Natural killer cell (primary cell): Measurements from ENCODE around the gene POLDIP3. TPM values are rescaled to one million over a fixed set of nuclear protein-coding genes. Genes with fewer than 3 reads are reported as not detected.

ENCODE experiments used
- ATAC-seq, 3 donors: fragments of 150-1000 bp in 2 of 3; fragments of 200-7000 bp in 1 of 3; cut with Tn5 transposase; 1 replicate in 1 of 3; 2 replicates in 2 of 3; pipeline ENCODE4 v1.10.0; 2021; ENCODE audit warnings: mild to moderate bottlenecking in 2 of 3, moderate library complexity in 2 of 3
- DNase-seq, 2 donors: peaks; one replicate each; pipeline versions ENCODE4 v3.0.0 to v3.0.0-alpha.2; 2013 to 2021; ENCODE audit warnings: mixed read lengths in 1 of 2
- H3K27ac ChIP-seq: one replicate; pipeline ENCODE4 v1.5.1; 2013; ENCODE audit warnings: mild to moderate bottlenecking, low read length
- H3K27me3 ChIP-seq: one replicate; pipeline ENCODE4 v1.6.1; 2013; ENCODE audit warnings: low read length; ENCODE audit not compliant: control insufficient read depth, insufficient read depth
- H3K36me3 ChIP-seq: one replicate; pipeline ENCODE4 v1.6.1; 2013; ENCODE audit warnings: low read length; ENCODE audit not compliant: control insufficient read depth, insufficient read depth
- H3K4me1 ChIP-seq: one replicate; pipeline ENCODE4 v1.6.1; 2013; ENCODE audit warnings: low read length; ENCODE audit not compliant: control insufficient read depth, insufficient read depth
- H3K4me3 ChIP-seq: one replicate; pipeline ENCODE4 v1.5.1; 2013; ENCODE audit warnings: low read length
- H3K9me3 ChIP-seq: one replicate; pipeline ENCODE4 v1.6.1; 2013; ENCODE audit warnings: low read length; ENCODE audit not compliant: control insufficient read depth, insufficient read depth
- H3K27ac Mint-ChIP-seq, 2 donors: one replicate each; pipeline ENCODE4 v1.8.0; 2022; ENCODE audit warnings: mild to moderate bottlenecking in 2 of 2, mixed read lengths in 2 of 2, moderate library complexity in 1 of 2
- H3K27me3 Mint-ChIP-seq, 2 donors: one replicate each; pipeline ENCODE4 v1.8.0; 2022; ENCODE audit warnings: low read depth in 2 of 2, mixed read lengths in 2 of 2
- H3K36me3 Mint-ChIP-seq: one replicate; pipeline ENCODE4 v1.8.0; 2022; ENCODE audit warnings: mixed read lengths
- H3K4me1 Mint-ChIP-seq, 2 donors: one replicate each; pipeline ENCODE4 v1.8.0; 2022; ENCODE audit warnings: mixed read lengths in 2 of 2
- H3K4me3 Mint-ChIP-seq: one replicate; pipeline ENCODE4 v1.8.0; 2022; ENCODE audit warnings: mild to moderate bottlenecking, moderate library complexity, mixed read lengths
- H3K9me3 Mint-ChIP-seq, 2 donors: one replicate each; pipeline ENCODE4 v1.8.0; 2022; ENCODE audit warnings: mixed read lengths in 2 of 2
- WGBS: methylation state at CpG from one replicate; pipeline ENCODE4 v1.1.7; 2013; ENCODE audit warnings: missing lambda C conversion rate; ENCODE audit not compliant: insufficient coverage; 5-methylcytosine and 5-hydroxymethylcytosine counted together
- intact Hi-C: fragments of 100-400 bp; cut with micrococcal nuclease; formaldehyde crosslinking; loops from one replicate; pipeline ENCODE4 v1.14.2; 2022
- total RNA-seq, 4 donors: library from RNA; stranded (reverse); fragments of 120-200 nt in 1 of 4; gene quantifications; one replicate each; pipeline versions ENCODE4 v1.2.3 to v1.2.4, GENCODE V29; 2013 to 2022
- TF ChIP-seq, protein P1 (sequence below): fragments of 200-600 bp; IDR thresholded peaks from one replicate; pipeline ENCODE4 v1.8.0; 2022; ENCODE audit warnings: antibody characterized with exemption

POLDIP3 gene
- total RNA-seq, 3 donors from 2014 or later (not counting 1 experiment from before 2014, with no cell fraction given) = 66.1 to 82.8 (median 70.8) TPM

DNA sequence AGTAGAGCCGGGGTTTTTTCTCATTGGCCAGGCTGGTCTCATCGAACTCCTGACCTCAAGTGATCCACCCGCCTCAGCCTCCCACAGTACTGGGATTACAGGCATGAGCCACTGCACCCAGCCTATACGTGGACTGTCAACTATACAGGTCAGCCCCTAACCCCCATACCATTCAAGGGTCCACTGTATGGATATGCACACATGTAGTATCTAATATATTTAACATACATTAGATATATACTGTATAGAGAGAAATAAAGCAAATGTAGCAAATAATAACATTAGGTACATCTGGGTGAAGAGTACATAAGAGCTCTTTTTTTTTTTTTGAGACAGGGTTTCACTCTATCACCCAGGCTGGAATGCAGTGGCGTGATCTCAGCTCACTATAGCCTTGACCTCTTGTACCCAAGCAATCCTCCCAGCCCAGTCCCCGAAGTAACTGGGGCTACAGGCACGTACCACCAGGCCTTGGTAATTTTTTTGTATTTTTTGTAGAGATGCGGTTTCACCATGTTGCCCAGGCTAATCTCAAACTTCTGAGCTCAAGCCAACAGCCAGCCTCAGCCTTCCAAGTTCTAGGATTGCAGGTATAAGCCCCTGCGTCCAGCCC is 27.2 kb upstream of the POLDIP3 start:
- no peaks in the 10 kb centered on the region for H3K27me3 Mint-ChIP-seq
- no peak overlapping the region for H3K27ac ChIP-seq
- H3K4me1 ChIP-seq = peaks cover 38% of the 10 kb centered on the region
- no peaks in the 10 kb centered on the region for H3K27me3 ChIP-seq
- H3K4me3 Mint-ChIP-seq = no peak overlapping the region
- H3K36me3 ChIP-seq = no peaks in the 10 kb centered on the region
- H3K4me3 ChIP-seq = no peak overlapping the region
- ATAC-seq = no peak
- 94% methylated on average over 8 of the region's 9 CpGs for WGBS
- no peak for DNase-seq
- H3K36me3 Mint-ChIP-seq = no peaks in the 10 kb centered on the region
- TF ChIP-seq, protein P1, sequence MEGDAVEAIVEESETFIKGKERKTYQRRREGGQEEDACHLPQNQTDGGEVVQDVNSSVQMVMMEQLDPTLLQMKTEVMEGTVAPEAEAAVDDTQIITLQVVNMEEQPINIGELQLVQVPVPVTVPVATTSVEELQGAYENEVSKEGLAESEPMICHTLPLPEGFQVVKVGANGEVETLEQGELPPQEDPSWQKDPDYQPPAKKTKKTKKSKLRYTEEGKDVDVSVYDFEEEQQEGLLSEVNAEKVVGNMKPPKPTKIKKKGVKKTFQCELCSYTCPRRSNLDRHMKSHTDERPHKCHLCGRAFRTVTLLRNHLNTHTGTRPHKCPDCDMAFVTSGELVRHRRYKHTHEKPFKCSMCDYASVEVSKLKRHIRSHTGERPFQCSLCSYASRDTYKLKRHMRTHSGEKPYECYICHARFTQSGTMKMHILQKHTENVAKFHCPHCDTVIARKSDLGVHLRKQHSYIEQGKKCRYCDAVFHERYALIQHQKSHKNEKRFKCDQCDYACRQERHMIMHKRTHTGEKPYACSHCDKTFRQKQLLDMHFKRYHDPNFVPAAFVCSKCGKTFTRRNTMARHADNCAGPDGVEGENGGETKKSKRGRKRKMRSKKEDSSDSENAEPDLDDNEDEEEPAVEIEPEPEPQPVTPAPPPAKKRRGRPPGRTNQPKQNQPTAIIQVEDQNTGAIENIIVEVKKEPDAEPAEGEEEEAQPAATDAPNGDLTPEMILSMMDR = no peak
- no peak overlapping the region for H3K27ac Mint-ChIP-seq
- H3K9me3 Mint-ChIP-seq = no peaks in the 10 kb centered on the region
- peaks cover 13 to 40% of the 10 kb centered on the region in 2 donors for H3K4me1 Mint-ChIP-seq
- H3K9me3 ChIP-seq = no peaks in the 10 kb centered on the region
- intact Hi-C loops = no loop called here

GRCh38 chr22:42639541-42640241 is 25.0 kb upstream of the POLDIP3 start:
- Histone ChIP-seq H3K36me3 (peaks cover 8% of the 10 kb centered on the region), H3K27me3 (no peaks in the 10 kb centered on the region), H3K27ac (no peak overlapping the region), H3K4me3 (no peak overlapping the region), H3K4me1 (peaks cover 16% of the 10 kb centered on the region), H3K9me3 (no peaks in the 10 kb centered on the region)
- ATAC-seq (no peak), DNase-seq (no peak)
- H3K27me3 Mint-ChIP-seq = no peaks in the 10 kb centered on the region
- H3K4me3 Mint-ChIP-seq = no peak overlapping the region
- intact Hi-C loops = no loop called here
- 58% methylated on average over 9 of the region's 9 CpGs for WGBS
- H3K36me3 Mint-ChIP-seq = no peaks in the 10 kb centered on the region
- H3K9me3 Mint-ChIP-seq = no peaks in the 10 kb centered on the region
- H3K4me1 Mint-ChIP-seq = peaks cover 6 to 19% of the 10 kb centered on the region in 2 donors
- TF ChIP-seq, protein P1 = no peak
- H3K27ac Mint-ChIP-seq = no peak overlapping the region

DNA sequence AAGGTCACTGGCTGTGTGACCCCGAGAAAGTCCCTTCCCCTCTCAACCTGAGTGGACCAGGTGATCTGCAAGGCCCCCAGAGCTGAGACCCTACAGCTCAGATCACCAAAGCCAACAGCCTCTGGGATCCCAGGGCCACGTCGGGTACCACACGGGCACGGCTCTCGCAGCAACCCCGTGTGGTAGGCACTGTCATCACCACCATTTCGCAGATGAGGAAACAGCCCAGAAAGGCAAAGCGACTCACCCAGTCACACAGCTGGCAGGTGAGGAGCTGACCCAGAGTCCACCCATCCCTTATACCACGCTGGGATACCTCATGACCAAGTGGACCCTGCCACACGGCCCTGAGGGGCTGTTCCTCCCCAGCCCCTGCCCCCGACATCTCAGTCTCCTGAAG is 22.9 kb upstream of the POLDIP3 start:
- no peak overlapping the region for H3K27ac ChIP-seq
- H3K4me1 ChIP-seq = no peaks in the 10 kb centered on the region
- Mint-ChIP-seq H3K4me1 (peaks cover 0 to 6% of the 10 kb centered on the region in 2 donors), H3K36me3 (no peaks in the 10 kb centered on the region), H3K27ac (no peak overlapping the region), H3K9me3 (no peaks in the 10 kb centered on the region), H3K27me3 (no peaks in the 10 kb centered on the region), H3K4me3 (no peak overlapping the region)
- no peaks in the 10 kb centered on the region for H3K27me3 ChIP-seq
- no peak overlapping the region for H3K4me3 ChIP-seq
- TF ChIP-seq, protein P1 = no peak
- no peaks in the 10 kb centered on the region for H3K9me3 ChIP-seq
- ATAC-seq = no peak
- WGBS = 94% methylated on average over 12 of the region's 12 CpGs
- peaks cover 16% of the 10 kb centered on the region for H3K36me3 ChIP-seq
- DNase-seq = no peak
- intact Hi-C loops = no loop called here
